Measurements from ENCODE around the gene P3H1.

DNA sequence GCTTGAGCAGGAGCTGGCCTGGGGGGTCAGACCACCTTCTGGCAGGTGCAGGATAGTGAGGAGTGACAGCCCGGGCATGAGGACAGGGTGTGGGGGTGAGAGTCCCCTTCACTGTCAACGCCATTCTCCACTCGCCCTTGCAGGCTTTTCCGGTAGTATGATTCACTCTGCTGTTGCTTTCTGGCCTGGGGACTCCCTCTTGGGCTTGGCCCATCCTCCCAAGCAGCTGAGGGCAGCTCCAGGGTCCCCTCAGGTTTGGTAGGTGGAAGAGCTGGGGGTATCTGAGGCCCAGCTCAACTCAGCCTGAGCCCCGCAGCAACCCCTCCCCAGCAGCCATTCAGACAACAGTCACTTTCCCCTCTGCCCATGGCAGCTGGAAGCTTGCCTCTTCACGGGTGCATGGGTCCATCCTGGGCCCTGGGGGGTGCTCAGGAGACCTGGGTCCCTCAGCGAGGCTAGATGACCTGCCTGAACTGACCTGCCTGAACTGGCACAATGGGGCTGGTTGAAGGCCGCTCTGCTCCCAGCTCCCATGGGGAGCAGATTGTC lies 28.1 kb downstream of the P3H1 start:
- TF ChIP-seq, protein P1, sequence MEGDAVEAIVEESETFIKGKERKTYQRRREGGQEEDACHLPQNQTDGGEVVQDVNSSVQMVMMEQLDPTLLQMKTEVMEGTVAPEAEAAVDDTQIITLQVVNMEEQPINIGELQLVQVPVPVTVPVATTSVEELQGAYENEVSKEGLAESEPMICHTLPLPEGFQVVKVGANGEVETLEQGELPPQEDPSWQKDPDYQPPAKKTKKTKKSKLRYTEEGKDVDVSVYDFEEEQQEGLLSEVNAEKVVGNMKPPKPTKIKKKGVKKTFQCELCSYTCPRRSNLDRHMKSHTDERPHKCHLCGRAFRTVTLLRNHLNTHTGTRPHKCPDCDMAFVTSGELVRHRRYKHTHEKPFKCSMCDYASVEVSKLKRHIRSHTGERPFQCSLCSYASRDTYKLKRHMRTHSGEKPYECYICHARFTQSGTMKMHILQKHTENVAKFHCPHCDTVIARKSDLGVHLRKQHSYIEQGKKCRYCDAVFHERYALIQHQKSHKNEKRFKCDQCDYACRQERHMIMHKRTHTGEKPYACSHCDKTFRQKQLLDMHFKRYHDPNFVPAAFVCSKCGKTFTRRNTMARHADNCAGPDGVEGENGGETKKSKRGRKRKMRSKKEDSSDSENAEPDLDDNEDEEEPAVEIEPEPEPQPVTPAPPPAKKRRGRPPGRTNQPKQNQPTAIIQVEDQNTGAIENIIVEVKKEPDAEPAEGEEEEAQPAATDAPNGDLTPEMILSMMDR (IDR thresholded peaks at IDR 0.05): no peak
- TF ChIP-seq POLR2A (IDR thresholded peaks at IDR 0.05): no peak
